WTC11 (cell line): ENCODE results near the gene PITPNC1. TPM values are rescaled to one million over a fixed set of nuclear protein-coding genes. Genes with fewer than 3 reads are reported as not detected.

Experiments
- ATAC-seq: fragments of 200-7000 bp; cut with Tn5 transposase; 2 replicates; pipeline ENCODE4 v1.10.0; 2021; ENCODE audit warnings: mild to moderate bottlenecking, moderate library complexity
- CTCF ChIA-PET: fragments of 300-600 bp; sonication (Branson Sonifier 250); formaldehyde crosslinking; loops from one replicate; lab custom pipeline; 2021; ENCODE audit warnings: antibody characterized with exemption; lab: Charles Lee
- POLR2A ChIA-PET: fragments of 350-600 bp; sonication (Branson Sonifier 250); formaldehyde crosslinking; loops from one replicate; lab custom pipeline; 2021; ENCODE audit warnings: antibody characterized with exemption; lab: Charles Lee
- DNase-seq: peaks from one replicate; pipeline ENCODE4 v3.0.0; 2021; ENCODE audit warnings: low spot score
- H3K27ac Mint-ChIP-seq: 2 replicates; pipeline ENCODE4 v1.8.0; 2021; ENCODE audit warnings: mixed read lengths
- H3K27me3 Mint-ChIP-seq: 2 replicates; pipeline ENCODE4 v1.8.0; 2021; ENCODE audit warnings: low read depth, mild to moderate bottlenecking, moderate library complexity, mixed read lengths
- H3K36me3 Mint-ChIP-seq: 2 replicates; pipeline ENCODE4 v1.8.0; 2021; ENCODE audit warnings: mixed read lengths
- H3K4me1 Mint-ChIP-seq: 2 replicates; pipeline ENCODE4 v1.8.0; 2022; ENCODE audit warnings: mixed read lengths
- H3K4me3 Mint-ChIP-seq: 2 replicates; pipeline ENCODE4 v1.8.0; 2021; ENCODE audit warnings: mild to moderate bottlenecking, moderate library complexity, mixed read lengths
- H3K9me3 Mint-ChIP-seq: 2 replicates; pipeline ENCODE4 v1.8.0; 2021; ENCODE audit warnings: mixed read lengths
- ATF3 ChIP-seq: sonication (generic); formaldehyde crosslinking; conservative IDR thresholded peaks from 2 replicates; pipeline ENCODE4 v1.8.1; 2022; ENCODE audit warnings: mild to moderate bottlenecking, missing genetic modification reagents
- CREB1 ChIP-seq: sonication (generic); formaldehyde crosslinking; IDR thresholded peaks from 2 replicates; pipeline ENCODE4 v1.8.0; 2023; ENCODE audit warnings: mild to moderate bottlenecking, missing genetic modification reagents
- E2F5 ChIP-seq: sonication (generic); formaldehyde crosslinking; IDR thresholded peaks from 2 replicates; pipeline ENCODE4 v1.8.1; 2022; ENCODE audit warnings: mild to moderate bottlenecking, moderate library complexity, missing genetic modification reagents
- FOXP1 ChIP-seq: sonication (generic); formaldehyde crosslinking; IDR thresholded peaks from 2 replicates; pipeline ENCODE4 v1.8.0; 2022; ENCODE audit warnings: missing genetic modification reagents, mild to moderate bottlenecking, moderate library complexity, borderline replicate concordance
- FOXP4 ChIP-seq: sonication (generic); formaldehyde crosslinking; IDR thresholded peaks from 2 replicates; pipeline ENCODE4 v1.8.0; 2022; ENCODE audit warnings: mild to moderate bottlenecking, missing genetic modification reagents
- GABPB1 ChIP-seq: sonication (generic); formaldehyde crosslinking; IDR thresholded peaks from 2 replicates; pipeline ENCODE4 v1.8.1; 2023; ENCODE audit warnings: mild to moderate bottlenecking, missing genetic modification reagents
- HMGA2 ChIP-seq: fragments of 250-450 bp; sonication (Bioruptor Pico); IDR thresholded peaks from 2 replicates; pipeline ENCODE4 v1.4.0; 2021; ENCODE audit warnings: mild to moderate bottlenecking, moderate library complexity
- IRF2 ChIP-seq: sonication (generic); formaldehyde crosslinking; IDR thresholded peaks from 2 replicates; pipeline ENCODE4 v1.8.0; 2022; ENCODE audit warnings: low read depth, missing genetic modification reagents, borderline replicate concordance
- NFATC4 ChIP-seq: fragments of 250-450 bp; sonication (Bioruptor Pico); IDR thresholded peaks from 2 replicates; pipeline ENCODE4 v1.9.0; 2021; ENCODE audit warnings: mild to moderate bottlenecking
- OVOL2 ChIP-seq: fragments of 250-450 bp; sonication (Bioruptor Pico); IDR thresholded peaks from 2 replicates; pipeline ENCODE4 v1.9.0; 2021; ENCODE audit warnings: mild to moderate bottlenecking, borderline replicate concordance
- PREB ChIP-seq: sonication (generic); formaldehyde crosslinking; IDR thresholded peaks from 2 replicates; pipeline ENCODE4 v1.8.1; 2022; ENCODE audit warnings: mild to moderate bottlenecking, missing genetic modification reagents, moderate library complexity, borderline replicate concordance
- SMAD3 ChIP-seq: sonication (generic); formaldehyde crosslinking; IDR thresholded peaks from 2 replicates; pipeline ENCODE4 v1.8.0; 2022; ENCODE audit warnings: missing genetic modification reagents, mild to moderate bottlenecking, borderline replicate concordance
- TP53 ChIP-seq: sonication (generic); formaldehyde crosslinking; IDR thresholded peaks from 2 replicates; pipeline ENCODE4 v1.8.1; 2023; ENCODE audit warnings: mild to moderate bottlenecking, missing genetic modification reagents
- ZMAT4 ChIP-seq: fragments of 250-450 bp; sonication (Bioruptor Pico); IDR thresholded peaks from 2 replicates; pipeline ENCODE4 v1.9.0; 2021; ENCODE audit warnings: mild to moderate bottlenecking
- ZNF138 ChIP-seq: sonication (generic); formaldehyde crosslinking; conservative IDR thresholded peaks from 2 replicates; pipeline ENCODE4 v1.8.1; 2022; ENCODE audit warnings: mild to moderate bottlenecking, moderate library complexity, missing genetic modification reagents
- ZNF232 ChIP-seq: sonication (generic); formaldehyde crosslinking; IDR thresholded peaks from 2 replicates; pipeline ENCODE4 v1.8.0; 2022; ENCODE audit warnings: mild to moderate bottlenecking, missing genetic modification reagents
- ZNF396 ChIP-seq: fragments of 250-450 bp; sonication (Bioruptor Pico); IDR thresholded peaks from 2 replicates; pipeline ENCODE4 v1.8.0; 2021; ENCODE audit warnings: mild to moderate bottlenecking, moderate library complexity, borderline replicate concordance
- total RNA-seq: library from RNA; stranded (reverse); gene quantifications from 3 replicates; pipeline ENCODE4 v1.2.3, GENCODE V29; 2021
- TF ChIP-seq, protein P1 (sequence below): sonication (generic); formaldehyde crosslinking; IDR thresholded peaks from 2 replicates; pipeline ENCODE4 v1.8.0; 2023; ENCODE audit warnings: mild to moderate bottlenecking, missing genetic modification reagents
- TF ChIP-seq, protein P2 (sequence below): sonication (generic); formaldehyde crosslinking; IDR thresholded peaks from 2 replicates; pipeline ENCODE4 v1.8.1; 2023; ENCODE audit warnings: mild to moderate bottlenecking, missing genetic modification reagents, moderate library complexity
- TF ChIP-seq, protein P3 (sequence below): sonication (generic); formaldehyde crosslinking; IDR thresholded peaks from 2 replicates; pipeline ENCODE4 v1.8.1; 2023; ENCODE audit warnings: mild to moderate bottlenecking, missing genetic modification reagents

Gene PITPNC1
- total RNA-seq, 1 experiment from 2014 or later = 39.8 TPM

DNA sequence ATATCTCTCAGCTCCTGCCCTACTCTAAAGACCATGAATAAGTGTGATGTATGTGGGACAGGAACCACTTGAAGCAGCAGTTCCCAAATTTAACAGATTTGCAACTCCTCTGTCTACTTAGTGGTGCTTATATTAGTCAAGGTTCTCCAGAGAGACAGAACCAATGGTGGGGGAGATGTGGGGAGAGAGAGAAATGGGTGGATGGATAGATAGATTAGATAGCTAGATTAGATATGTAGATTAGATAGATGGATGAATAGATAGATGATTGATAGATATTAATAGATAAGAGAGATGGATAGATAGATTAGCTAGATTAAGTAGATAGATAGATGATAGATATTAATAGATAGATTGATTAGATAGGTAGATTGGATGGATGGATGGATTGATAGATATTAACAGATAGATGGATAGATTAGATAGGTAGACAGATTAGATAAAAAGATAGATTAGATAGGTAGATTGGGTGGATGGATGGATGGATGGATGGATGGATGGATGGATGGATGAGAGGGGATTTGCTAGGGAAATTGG is 186.7 kb downstream of the PITPNC1 start (continued):
- TF ChIP-seq ZMAT4 (CRISPR knock-in tag) = no peak
- no peak for TF ChIP-seq FOXP1 (CRISPR knock-in tag)
- TF ChIP-seq, protein P1, sequence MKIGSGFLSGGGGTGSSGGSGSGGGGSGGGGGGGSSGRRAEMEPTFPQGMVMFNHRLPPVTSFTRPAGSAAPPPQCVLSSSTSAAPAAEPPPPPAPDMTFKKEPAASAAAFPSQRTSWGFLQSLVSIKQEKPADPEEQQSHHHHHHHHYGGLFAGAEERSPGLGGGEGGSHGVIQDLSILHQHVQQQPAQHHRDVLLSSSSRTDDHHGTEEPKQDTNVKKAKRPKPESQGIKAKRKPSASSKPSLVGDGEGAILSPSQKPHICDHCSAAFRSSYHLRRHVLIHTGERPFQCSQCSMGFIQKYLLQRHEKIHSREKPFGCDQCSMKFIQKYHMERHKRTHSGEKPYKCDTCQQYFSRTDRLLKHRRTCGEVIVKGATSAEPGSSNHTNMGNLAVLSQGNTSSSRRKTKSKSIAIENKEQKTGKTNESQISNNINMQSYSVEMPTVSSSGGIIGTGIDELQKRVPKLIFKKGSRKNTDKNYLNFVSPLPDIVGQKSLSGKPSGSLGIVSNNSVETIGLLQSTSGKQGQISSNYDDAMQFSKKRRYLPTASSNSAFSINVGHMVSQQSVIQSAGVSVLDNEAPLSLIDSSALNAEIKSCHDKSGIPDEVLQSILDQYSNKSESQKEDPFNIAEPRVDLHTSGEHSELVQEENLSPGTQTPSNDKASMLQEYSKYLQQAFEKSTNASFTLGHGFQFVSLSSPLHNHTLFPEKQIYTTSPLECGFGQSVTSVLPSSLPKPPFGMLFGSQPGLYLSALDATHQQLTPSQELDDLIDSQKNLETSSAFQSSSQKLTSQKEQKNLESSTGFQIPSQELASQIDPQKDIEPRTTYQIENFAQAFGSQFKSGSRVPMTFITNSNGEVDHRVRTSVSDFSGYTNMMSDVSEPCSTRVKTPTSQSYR (CRISPR knock-in tag) = no peak

GRCh38 chr17:67565068-67565467 is 188.0 kb downstream of the PITPNC1 start:
- H3K36me3 Mint-ChIP-seq = peaks cover 22% of the 10 kb centered on the region
- no peak for TF ChIP-seq GABPB1
- TF ChIP-seq, protein P2, sequence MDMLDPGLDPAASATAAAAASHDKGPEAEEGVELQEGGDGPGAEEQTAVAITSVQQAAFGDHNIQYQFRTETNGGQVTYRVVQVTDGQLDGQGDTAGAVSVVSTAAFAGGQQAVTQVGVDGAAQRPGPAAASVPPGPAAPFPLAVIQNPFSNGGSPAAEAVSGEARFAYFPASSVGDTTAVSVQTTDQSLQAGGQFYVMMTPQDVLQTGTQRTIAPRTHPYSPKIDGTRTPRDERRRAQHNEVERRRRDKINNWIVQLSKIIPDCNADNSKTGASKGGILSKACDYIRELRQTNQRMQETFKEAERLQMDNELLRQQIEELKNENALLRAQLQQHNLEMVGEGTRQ (CRISPR knock-in tag) = no peak
- no peak for TF ChIP-seq ZNF396 (CRISPR knock-in tag)
- no peak for TF ChIP-seq TP53 (CRISPR knock-in tag)
- no peak for TF ChIP-seq CREB1 (CRISPR knock-in tag)
- no peak for TF ChIP-seq SMAD3 (CRISPR knock-in tag)
- TF ChIP-seq FOXP4 (CRISPR knock-in tag) = no peak
- TF ChIP-seq IRF2 (CRISPR knock-in tag) = no peak
- no peak for TF ChIP-seq ATF3
- TF ChIP-seq, all 79 proteins: peak for 0
- Mint-ChIP-seq H3K9me3 (peaks cover 17% of the 10 kb centered on the region), H3K4me3 (no peak overlapping the region), H3K4me1 (no peaks in the 10 kb centered on the region), H3K27ac (no peak overlapping the region), H3K27me3 (no peaks in the 10 kb centered on the region)
- ATAC-seq (no peak), DNase-seq (no peak)
- POLR2A ChIA-PET = no interaction called here
- CTCF ChIA-PET = no interaction called here

GRCh38 chr17:67566656-67567055 is 189.6 kb downstream of the PITPNC1 start:
- no peak for DNase-seq
- no peak for ATAC-seq
- POLR2A ChIA-PET = no interaction called here
- H3K27me3 Mint-ChIP-seq = no peaks in the 10 kb centered on the region
- no peak for TF ChIP-seq ZNF232
- no peak for TF ChIP-seq E2F5 (CRISPR knock-in tag)
- TF ChIP-seq ZNF396 (CRISPR knock-in tag) = no peak
- TF ChIP-seq PREB (CRISPR knock-in tag) = no peak
- no peak for TF ChIP-seq HMGA2 (CRISPR knock-in tag)
- TF ChIP-seq NFATC4 (CRISPR knock-in tag) = no peak
- no peak for TF ChIP-seq ZNF138 (CRISPR knock-in tag)
- TF ChIP-seq OVOL2 (CRISPR knock-in tag) = no peak
- TF ChIP-seq, protein P3, sequence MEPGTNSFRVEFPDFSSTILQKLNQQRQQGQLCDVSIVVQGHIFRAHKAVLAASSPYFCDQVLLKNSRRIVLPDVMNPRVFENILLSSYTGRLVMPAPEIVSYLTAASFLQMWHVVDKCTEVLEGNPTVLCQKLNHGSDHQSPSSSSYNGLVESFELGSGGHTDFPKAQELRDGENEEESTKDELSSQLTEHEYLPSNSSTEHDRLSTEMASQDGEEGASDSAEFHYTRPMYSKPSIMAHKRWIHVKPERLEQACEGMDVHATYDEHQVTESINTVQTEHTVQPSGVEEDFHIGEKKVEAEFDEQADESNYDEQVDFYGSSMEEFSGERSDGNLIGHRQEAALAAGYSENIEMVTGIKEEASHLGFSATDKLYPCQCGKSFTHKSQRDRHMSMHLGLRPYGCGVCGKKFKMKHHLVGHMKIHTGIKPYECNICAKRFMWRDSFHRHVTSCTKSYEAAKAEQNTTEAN (CRISPR knock-in tag) = no peak
- TF ChIP-seq, all 79 proteins: peak for 0
- peaks cover 17% of the 10 kb centered on the region for H3K9me3 Mint-ChIP-seq
- H3K4me3 Mint-ChIP-seq = no peak overlapping the region
- peaks cover 22% of the 10 kb centered on the region for H3K36me3 Mint-ChIP-seq
- peak overlapping the region; percentile 61; the same call in 1 of the 2 replicates for H3K27ac Mint-ChIP-seq
- no peaks in the 10 kb centered on the region for H3K4me1 Mint-ChIP-seq
- CTCF ChIA-PET = no interaction called here
